ENCODE measurements around the gene TNFRSF1B. TPM values are rescaled to one million over a fixed set of nuclear protein-coding genes. Genes with fewer than 3 reads are reported as not detected.

The TNFRSF1B gene
- total RNA-seq, 6 donors from 2014 or later = 28.3 to 113 (median 58.5) TPM

DNA sequence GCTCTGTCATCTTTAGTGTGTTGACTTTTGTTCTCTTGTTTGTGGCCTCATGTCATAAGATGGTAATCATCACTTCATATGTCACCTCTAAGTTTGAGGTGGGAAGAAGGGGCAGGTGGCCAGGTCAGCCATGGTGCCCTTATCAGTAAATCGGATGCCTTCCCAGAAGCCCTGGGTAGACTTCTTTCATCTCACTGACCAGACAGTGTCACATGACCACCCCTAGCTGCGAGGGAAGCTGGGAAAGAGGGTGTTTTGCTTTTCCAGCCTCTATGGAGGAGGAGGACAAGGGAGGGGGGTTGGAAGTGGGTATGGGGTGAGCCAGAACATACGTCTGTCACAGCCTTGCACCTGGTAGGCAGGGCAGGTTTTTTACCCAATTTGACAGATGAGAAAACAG lies 28.6 kb downstream of the TNFRSF1B start:
- Histone ChIP-seq H3K36me3 (peaks cover 25 to 82% (median 42%) of the 10 kb centered on the region in 4 donors), H3K27ac (peak overlapping the region in 1 of 4 donors; percentile 53), H3K9me3 (no peaks in the 10 kb centered on the region), H3K4me1 (peaks cover 0 to 8% (median 7%) of the 10 kb centered on the region in 4 donors), H3K4me3 (no peak overlapping the region), H3K27me3 (no peaks in the 10 kb centered on the region)
- 67 to 72% methylated on average over 3 of the region's 3 CpGs for WGBS, 2 donors
- no peak for DNase-seq
- ATAC-seq (ENCODE audit: low FRiP score in 2 of 2) = no peak
- TF ChIP-seq, protein P1, sequence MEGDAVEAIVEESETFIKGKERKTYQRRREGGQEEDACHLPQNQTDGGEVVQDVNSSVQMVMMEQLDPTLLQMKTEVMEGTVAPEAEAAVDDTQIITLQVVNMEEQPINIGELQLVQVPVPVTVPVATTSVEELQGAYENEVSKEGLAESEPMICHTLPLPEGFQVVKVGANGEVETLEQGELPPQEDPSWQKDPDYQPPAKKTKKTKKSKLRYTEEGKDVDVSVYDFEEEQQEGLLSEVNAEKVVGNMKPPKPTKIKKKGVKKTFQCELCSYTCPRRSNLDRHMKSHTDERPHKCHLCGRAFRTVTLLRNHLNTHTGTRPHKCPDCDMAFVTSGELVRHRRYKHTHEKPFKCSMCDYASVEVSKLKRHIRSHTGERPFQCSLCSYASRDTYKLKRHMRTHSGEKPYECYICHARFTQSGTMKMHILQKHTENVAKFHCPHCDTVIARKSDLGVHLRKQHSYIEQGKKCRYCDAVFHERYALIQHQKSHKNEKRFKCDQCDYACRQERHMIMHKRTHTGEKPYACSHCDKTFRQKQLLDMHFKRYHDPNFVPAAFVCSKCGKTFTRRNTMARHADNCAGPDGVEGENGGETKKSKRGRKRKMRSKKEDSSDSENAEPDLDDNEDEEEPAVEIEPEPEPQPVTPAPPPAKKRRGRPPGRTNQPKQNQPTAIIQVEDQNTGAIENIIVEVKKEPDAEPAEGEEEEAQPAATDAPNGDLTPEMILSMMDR (IDR thresholded peaks at IDR 0.05) = no peak
- TF ChIP-seq POLR2AphosphoS5 (IDR thresholded peaks at IDR 0.05) (no peak), EP300 (IDR thresholded peaks at IDR 0.05) (no peak), POLR2A (IDR thresholded peaks at IDR 0.05) (no peak)

DNA sequence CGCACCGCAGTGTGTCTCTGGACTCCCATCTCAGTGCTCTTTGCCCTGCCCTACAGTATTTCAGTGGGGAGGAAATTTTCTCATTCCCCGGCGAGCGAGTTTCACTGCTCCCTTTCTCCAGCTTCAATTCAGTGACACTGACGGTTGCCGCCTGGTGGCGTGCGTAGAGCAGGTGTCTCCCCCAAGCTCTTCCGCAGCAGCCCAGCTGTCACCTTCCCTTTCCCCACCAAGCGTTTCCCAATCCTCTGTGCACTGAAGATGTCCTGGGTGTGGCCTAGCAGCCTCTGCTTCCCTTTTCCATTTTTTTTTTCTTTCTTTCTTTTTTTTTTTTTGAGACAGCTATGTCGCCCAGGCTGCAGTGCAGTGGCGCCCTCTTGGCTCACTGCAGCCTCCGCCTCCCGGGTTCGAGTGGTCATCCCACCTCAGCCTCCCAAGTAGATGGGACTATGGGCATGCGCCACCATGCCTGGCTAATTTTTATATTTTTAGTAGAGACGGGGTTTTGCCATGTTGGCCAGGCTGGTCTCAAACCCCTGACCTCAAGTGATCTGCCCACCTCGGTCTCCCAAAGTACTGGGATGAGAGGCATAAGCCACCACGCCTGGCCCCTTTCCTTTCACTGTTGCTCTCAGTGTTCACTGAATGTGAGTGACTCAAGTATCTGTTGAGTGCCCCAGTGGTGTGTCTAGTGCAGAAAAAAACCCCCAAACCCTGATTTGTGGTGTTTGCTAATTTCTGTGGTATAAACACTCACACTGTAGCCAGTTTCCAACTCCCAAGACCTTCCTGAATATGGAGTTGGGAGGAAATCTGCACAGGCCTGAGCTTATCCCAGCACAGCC lies 30.1 kb downstream of the TNFRSF1B start:
- DNase-seq = peak in 1 of 2 donors; percentile 80
- H3K27me3 ChIP-seq = no peaks in the 10 kb centered on the region
- ATAC-seq (ENCODE audit: low FRiP score in 2 of 2) = peak; percentile 78 to 86
- no peak overlapping the region for H3K4me3 ChIP-seq
- 56 to 73% methylated on average over 18 to 20 of the region's 20 CpGs for WGBS, 2 donors
- no peaks in the 10 kb centered on the region for H3K9me3 ChIP-seq
- H3K27ac ChIP-seq = peak overlapping the region; percentile 18 to 66 (median 53)
- peaks cover 20 to 80% (median 43%) of the 10 kb centered on the region in 4 donors for H3K36me3 ChIP-seq
- TF ChIP-seq POLR2AphosphoS5 (IDR thresholded peaks at IDR 0.05) = peak; percentile 51 to 61
- TF ChIP-seq, protein P1 (IDR thresholded peaks at IDR 0.05) = peak; percentile 30 to 55 (median 42)
- no peak for TF ChIP-seq POLR2A (IDR thresholded peaks at IDR 0.05)
- peaks cover 0 to 8% (median 7%) of the 10 kb centered on the region in 4 donors for H3K4me1 ChIP-seq

- TF ChIP-seq EP300 (IDR thresholded peaks at IDR 0.05) = no peak
- no peak for TF ChIP-seq POLR2A (IDR thresholded peaks at IDR 0.05)
- no peak for TF ChIP-seq POLR2AphosphoS5 (IDR thresholded peaks at IDR 0.05)
- TF ChIP-seq, protein P1 (IDR thresholded peaks at IDR 0.05) = no peak
- no peaks in the 10 kb centered on the region for H3K27me3 ChIP-seq
- no peak overlapping the region for H3K4me3 ChIP-seq
- H3K36me3 ChIP-seq = peaks cover 20 to 80% (median 45%) of the 10 kb centered on the region in 4 donors
- ATAC-seq (ENCODE audit: low FRiP score in 2 of 2) (no peak), DNase-seq (no peak)
- H3K27ac ChIP-seq = peak overlapping the region in 3 of 4 donors; percentile 45 to 66 (median 61)
- H3K4me1 ChIP-seq = peaks cover 0 to 8% (median 7%) of the 10 kb centered on the region in 4 donors
- WGBS, 2 donors = 62 to 69% methylated on average over 7 of the region's 7 CpGs
- no peaks in the 10 kb centered on the region for H3K9me3 ChIP-seq
Measured at GRCh38 chr1:12197483-12197880, 30.7 kb downstream of the TNFRSF1B start.

GRCh38 chr1:12200208-12200607 lies 33.4 kb downstream of the TNFRSF1B start:
- Histone ChIP-seq H3K36me3 (peaks cover 8 to 75% (median 34%) of the 10 kb centered on the region in 4 donors), H3K27me3 (no peaks in the 10 kb centered on the region), H3K4me1 (peaks cover 0 to 8% (median 7%) of the 10 kb centered on the region in 4 donors), H3K9me3 (no peaks in the 10 kb centered on the region), H3K27ac (no peak overlapping the region), H3K4me3 (no peak overlapping the region)
- DNase-seq (no peak), ATAC-seq (ENCODE audit: low FRiP score in 2 of 2) (no peak)
- 87 to 94% methylated on average over 7 of the region's 7 CpGs for WGBS, 2 donors
- TF ChIP-seq EP300 (IDR thresholded peaks at IDR 0.05) (no peak), POLR2A (IDR thresholded peaks at IDR 0.05) (no peak), POLR2AphosphoS5 (IDR thresholded peaks at IDR 0.05) (no peak)
- TF ChIP-seq, protein P1 (IDR thresholded peaks at IDR 0.05) = no peak
